Fibroblast of the aortic adventitia (primary cell): Measurements from ENCODE around the gene PGP. TPM values are rescaled to one million over a fixed set of nuclear protein-coding genes. Genes with fewer than 3 reads are reported as not detected.

Experiments used
- DNase-seq: peaks from one replicate; pipeline ENCODE4 v3.0.0-alpha.2; 2010; ENCODE audit warnings: low read depth
- H3K4me3 ChIP-seq: 2 replicates; pipeline ENCODE4 v1.5.1; 2011; ENCODE audit warnings: low read depth, mild to moderate bottlenecking, control low read depth, low read length, moderate library complexity
- total RNA-seq: library from RNA; depleted of rRNA; stranded (reverse); fragments of >200 nt; gene quantifications from 2 replicates; pipeline ENCODE4 v1.2.3, GENCODE V29; 2012; ENCODE audit warnings: low replicate concordance
- TF ChIP-seq, protein P1 (sequence below): IDR thresholded peaks from 2 replicates; pipeline ENCODE4 v1.5.1; 2011; ENCODE audit warnings: mild to moderate bottlenecking, low read length, control low read depth, inconsistent platforms; ENCODE audit not compliant: insufficient read depth

Gene PGP
- total RNA-seq, 1 donor: 11.3 TPM

DNA sequence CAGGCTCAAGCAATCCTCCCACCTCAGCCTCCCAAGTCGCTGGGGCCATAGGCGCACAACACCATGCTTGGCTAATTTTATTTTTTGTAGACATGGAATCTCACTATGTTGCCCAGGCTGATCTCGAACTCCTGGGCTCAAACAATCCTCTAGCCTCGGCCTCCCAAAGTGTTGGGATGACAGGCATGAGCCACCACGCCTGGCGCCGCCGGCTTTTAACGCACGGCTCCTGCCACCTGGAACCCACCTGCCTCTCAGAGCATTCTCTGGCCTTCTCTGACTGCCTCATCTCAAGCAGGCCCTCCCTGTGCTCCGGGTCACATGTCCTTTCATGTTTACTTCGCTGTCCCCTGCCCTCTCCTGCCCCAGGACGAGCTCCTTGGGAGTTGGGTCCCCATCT lies 28.6 kb downstream of the PGP start:
- DNase-seq: no peak
- TF ChIP-seq, protein P1, sequence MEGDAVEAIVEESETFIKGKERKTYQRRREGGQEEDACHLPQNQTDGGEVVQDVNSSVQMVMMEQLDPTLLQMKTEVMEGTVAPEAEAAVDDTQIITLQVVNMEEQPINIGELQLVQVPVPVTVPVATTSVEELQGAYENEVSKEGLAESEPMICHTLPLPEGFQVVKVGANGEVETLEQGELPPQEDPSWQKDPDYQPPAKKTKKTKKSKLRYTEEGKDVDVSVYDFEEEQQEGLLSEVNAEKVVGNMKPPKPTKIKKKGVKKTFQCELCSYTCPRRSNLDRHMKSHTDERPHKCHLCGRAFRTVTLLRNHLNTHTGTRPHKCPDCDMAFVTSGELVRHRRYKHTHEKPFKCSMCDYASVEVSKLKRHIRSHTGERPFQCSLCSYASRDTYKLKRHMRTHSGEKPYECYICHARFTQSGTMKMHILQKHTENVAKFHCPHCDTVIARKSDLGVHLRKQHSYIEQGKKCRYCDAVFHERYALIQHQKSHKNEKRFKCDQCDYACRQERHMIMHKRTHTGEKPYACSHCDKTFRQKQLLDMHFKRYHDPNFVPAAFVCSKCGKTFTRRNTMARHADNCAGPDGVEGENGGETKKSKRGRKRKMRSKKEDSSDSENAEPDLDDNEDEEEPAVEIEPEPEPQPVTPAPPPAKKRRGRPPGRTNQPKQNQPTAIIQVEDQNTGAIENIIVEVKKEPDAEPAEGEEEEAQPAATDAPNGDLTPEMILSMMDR: no peak
- H3K4me3 ChIP-seq: no peak overlapping the region

DNA sequence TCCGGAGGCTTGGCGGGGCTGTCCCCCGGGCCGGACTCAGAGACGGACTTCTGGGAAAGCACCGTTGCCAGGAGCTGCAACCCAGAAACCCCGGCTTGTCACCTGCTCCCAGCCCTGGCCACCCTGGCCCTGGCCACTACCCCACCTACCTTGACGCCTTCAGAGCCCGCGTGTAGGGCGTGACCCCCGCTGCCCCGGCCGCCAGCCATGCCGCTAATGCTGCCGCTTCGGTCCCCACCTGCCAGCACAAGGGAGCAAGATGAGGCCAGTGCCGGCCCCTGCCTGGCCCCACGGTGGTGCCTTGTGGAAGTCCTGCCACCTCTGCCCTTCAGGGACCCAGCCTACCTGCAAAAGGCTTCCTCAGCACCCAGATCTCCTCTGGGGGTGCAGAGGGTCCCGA lies 29.7 kb downstream of the PGP start:
- no peak overlapping the region for H3K4me3 ChIP-seq
- DNase-seq: no peak
- TF ChIP-seq, protein P1: no peak

DNA sequence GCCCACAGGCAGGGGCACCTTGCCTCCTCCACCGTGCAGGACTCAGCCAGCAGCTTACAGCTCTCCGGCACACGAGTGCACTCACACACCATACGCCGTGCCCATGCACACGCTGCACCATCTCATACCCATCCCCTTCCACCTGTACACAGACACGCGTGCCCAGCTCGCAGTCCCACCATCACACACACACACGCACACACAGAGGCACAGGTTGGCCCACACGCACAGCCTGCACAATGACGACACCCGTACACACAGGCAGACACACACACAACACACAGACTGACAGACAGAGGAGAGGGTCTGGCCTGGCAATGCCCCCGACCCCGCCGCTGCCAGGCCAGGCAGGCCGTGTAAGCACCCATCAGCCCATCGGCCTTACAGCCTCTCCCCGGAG lies 30.3 kb downstream of the PGP start:
- H3K4me3 ChIP-seq: no peak overlapping the region
- TF ChIP-seq, protein P1: no peak
- DNase-seq: no peak

DNA sequence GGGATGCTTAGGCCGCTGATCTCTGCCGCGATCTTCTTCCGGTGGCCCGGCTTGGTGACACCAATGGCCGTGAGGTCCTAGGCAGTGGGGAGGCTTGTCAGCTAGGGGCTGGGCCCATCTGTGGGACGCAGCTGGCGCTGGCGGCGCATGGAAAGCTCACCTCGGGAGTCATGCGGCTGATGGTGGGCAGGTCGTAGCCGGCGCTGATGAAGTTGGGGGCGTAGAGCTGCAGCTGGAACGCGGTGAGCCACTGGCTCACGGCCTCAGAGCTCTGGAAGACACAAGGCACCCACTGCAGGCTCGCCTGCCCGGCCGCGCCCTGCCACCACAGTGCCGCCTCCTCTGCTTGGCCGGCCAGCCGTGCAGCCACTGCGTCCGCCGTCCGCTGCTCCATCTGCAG lies 31.0 kb downstream of the PGP start:
- TF ChIP-seq, protein P1: no peak
- H3K4me3 ChIP-seq: no peak overlapping the region
- no peak for DNase-seq

DNA sequence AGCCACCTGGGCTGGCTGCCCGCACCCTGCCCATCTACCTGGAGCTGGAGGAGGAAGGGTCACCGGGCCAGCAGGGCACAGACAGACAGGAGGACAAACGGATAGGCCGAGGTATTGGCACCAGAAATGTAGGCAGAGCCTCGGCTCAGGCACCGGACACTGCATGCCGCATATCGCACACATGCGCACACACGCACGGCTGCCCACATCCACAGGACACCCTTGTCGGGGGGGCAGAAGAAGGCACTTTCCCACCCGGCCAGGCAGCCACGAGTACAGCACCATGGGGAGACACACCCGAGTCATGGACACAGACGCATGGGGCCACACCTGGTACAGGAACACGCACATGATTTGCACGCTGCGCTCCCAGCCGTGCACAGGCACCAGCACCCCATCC lies 32.7 kb downstream of the PGP start:
- H3K4me3 ChIP-seq: no peak overlapping the region
- no peak for DNase-seq
- TF ChIP-seq, protein P1: no peak

DNA sequence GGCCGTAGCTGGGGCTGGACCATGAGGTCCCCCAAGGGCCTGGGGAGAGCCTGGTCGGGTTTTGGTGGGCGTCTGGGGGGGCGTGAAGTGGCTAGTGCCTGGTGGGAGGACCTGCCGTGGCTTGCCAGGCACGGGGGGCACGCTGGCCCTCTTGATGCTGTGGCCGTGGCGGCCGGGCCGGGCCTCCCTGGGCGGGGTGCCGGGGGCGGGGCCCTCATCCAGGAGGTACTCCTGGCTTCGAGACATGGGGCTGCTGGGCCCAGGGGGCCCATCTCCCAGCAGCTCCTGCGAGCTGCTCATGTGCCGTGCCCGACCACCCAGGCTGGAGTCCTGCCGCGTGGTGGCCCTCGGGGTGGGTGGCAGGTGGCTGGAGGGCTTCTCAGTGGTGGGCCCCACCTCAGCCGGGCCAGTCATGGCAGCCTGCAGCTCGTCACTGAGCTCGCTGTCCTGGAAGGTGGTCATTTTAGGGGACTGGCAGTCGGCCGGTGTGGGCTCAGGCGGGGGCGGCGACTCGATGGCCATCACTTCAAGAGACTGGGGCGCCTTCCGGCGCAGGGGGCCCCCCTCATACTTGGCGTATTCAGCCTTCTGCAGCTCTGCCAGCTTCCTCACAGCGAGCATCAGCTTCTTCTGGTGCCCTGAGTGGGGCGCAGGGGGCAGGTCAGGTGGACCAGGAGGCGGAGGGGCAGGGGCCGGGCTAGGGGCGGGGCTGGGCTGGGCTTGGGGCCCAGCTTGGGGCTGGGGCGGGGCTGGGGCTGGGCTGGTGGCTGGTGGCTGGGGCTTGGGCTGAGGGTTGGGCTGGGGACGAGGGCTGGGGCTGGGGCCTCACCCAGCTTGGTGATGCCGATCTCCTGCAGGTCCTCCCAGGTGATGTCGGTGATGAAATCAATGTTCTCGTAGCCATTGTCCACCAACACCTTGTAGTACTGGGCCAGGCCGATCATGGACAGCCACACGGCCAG lies 33.4 kb downstream of the PGP start:
- no peak for DNase-seq
- TF ChIP-seq, protein P1: no peak
- no peak overlapping the region for H3K4me3 ChIP-seq

DNA sequence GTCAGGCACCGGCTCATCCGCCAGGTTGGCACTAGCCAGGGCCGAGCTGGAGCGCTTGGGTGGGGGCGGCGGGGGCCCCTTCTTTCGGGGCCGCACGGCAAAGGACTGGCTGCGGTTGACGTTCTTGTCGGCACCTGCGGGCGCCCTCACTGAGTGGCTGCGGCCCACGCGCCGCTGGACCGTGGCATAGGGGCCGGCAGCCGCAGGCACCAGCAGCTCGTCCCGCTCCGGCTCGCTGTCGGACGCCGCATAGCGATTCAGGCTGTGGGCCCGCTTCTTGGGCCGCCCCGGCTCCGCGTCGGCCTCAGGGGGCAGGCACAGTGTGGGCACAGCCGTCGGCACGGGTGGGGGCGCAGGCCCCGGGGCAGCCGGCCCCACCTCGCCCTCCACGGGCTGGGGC lies 34.2 kb downstream of the PGP start:
- TF ChIP-seq, protein P1: no peak
- no peak overlapping the region for H3K4me3 ChIP-seq
- DNase-seq: no peak
